HepG2 (cell line): ENCODE data around the gene CIAO3. TPM values are rescaled to one million over a fixed set of nuclear protein-coding genes. Genes with fewer than 3 reads are reported as not detected.

Experiments used
- BORCS8-MEF2B ChIP-seq: sonication (generic); formaldehyde crosslinking; IDR thresholded peaks from 2 replicates; pipeline ENCODE4 v1.8.0; 2022; ENCODE audit warnings: mild to moderate bottlenecking, missing genetic modification reagents
- CSRNP1 ChIP-seq: sonication (generic); formaldehyde crosslinking; IDR thresholded peaks from 2 replicates; pipeline ENCODE4 v1.8.1; 2023; ENCODE audit warnings: mild to moderate bottlenecking, missing genetic modification reagents
- EP300 ChIP-seq, 3 experiments: sonication (generic) in 1 of 3; formaldehyde crosslinking in 1 of 3; IDR thresholded peaks; 2 replicates each; pipeline versions ENCODE4 v1.5.1 to v1.6.1; 2011 to 2020; ENCODE audit warnings: low read depth in 2 of 3, low read length in 2 of 3, borderline replicate concordance in 1 of 3, improper control_type of control experiment in 1 of 3, mild to moderate bottlenecking in 1 of 3, missing genetic modification reagents in 1 of 3, moderate library complexity in 1 of 3
- HNRNPL ChIP-seq: fragments of 200-400 bp; formaldehyde crosslinking; IDR thresholded peaks from 2 replicates; pipeline ENCODE4 v1.6.1; 2017; ENCODE audit warnings: mild to moderate bottlenecking, low read depth, low read length
- PRDM10 ChIP-seq: sonication (generic); formaldehyde crosslinking; IDR thresholded peaks from 2 replicates; pipeline ENCODE4 v1.4.0; 2020; ENCODE audit warnings: low read depth, missing genetic modification reagents
- PRDM4 ChIP-seq: sonication (generic); formaldehyde crosslinking; IDR thresholded peaks from 2 replicates; pipeline ENCODE4 v1.9.0; 2021; ENCODE audit warnings: missing genetic modification reagents, borderline replicate concordance
- PTBP1 ChIP-seq: fragments of 200-400 bp; formaldehyde crosslinking; IDR thresholded peaks from 2 replicates; pipeline ENCODE4 v1.6.1; 2018; ENCODE audit warnings: low read length, low read depth; ENCODE audit not compliant: poor library complexity, severe bottlenecking
- ZNF468 ChIP-seq: sonication (generic); formaldehyde crosslinking; IDR thresholded peaks from 2 replicates; pipeline ENCODE4 v1.8.0; 2022; ENCODE audit warnings: mild to moderate bottlenecking, moderate library complexity, missing genetic modification reagents
- ZNF558 ChIP-seq: sonication (generic); formaldehyde crosslinking; IDR thresholded peaks from 2 replicates; pipeline ENCODE4 v1.9.0; 2022; ENCODE audit warnings: mild to moderate bottlenecking, missing genetic modification reagents, borderline replicate concordance
- ZNF670 ChIP-seq: sonication (generic); formaldehyde crosslinking; IDR thresholded peaks from 2 replicates; pipeline ENCODE4 v1.8.0; 2022; ENCODE audit warnings: mild to moderate bottlenecking, missing genetic modification reagents, borderline replicate concordance
- ZNF687 ChIP-seq: sonication (generic); formaldehyde crosslinking; IDR thresholded peaks from 2 replicates; pipeline ENCODE4 v1.5.1; 2020; ENCODE audit warnings: mild to moderate bottlenecking, missing genetic modification reagents, moderate library complexity
- ZNF720 ChIP-seq: sonication (generic); formaldehyde crosslinking; IDR thresholded peaks from 2 replicates; pipeline ENCODE4 v1.4.0; 2020; ENCODE audit warnings: missing genetic modification reagents
- polyA plus RNA-seq, 8 experiments: library from polyadenylated mRNA; depleted of rRNA in 3 of 8; stranded (reverse) in 7 of 8; unstranded in 1 of 8; fragments of >200 nt; fragmentation: Illumina TruSeq in 4 of 8; extraction: Trizol in 4 of 8; gene quantifications; 2 replicates each; pipeline versions ENCODE4 v1.2.1 to v1.2.3, GENCODE V29; 2011 to 2016; ENCODE audit warnings: low read depth in 4 of 8, missing spikeins in 1 of 8, mixed read lengths in 1 of 8; ENCODE audit not compliant: insufficient read depth in 1 of 8
- total RNA-seq, 5 experiments: library from RNA; depleted of rRNA; stranded (reverse); fragments of >200 nt; fragmentation: Illumina TruSeq; extraction: Trizol; gene quantifications; 2 replicates each; pipeline ENCODE4 v1.2.3, GENCODE V29; 2016; ENCODE audit warnings: low read depth in 1 of 5

CIAO3 gene
- total and polyA plus RNA-seq, 2 of the 13 experiments (the other 11 are each of a cell fraction or from before 2014, with no cell fraction given), result 21.7 to 25.0 TPM

GRCh38 chr16:719815-720446 is 20.9 kb downstream of the CIAO3 start (continued):
- TF ChIP-seq PTBP1 (no peak), PRDM4 (CRISPR knock-in tag) (no peak), ZNF670 (CRISPR knock-in tag) (no peak), PRDM10 (CRISPR knock-in tag) (peak; percentile 66), EP300 (IDR thresholded peaks at IDR 0.05; ENCODE audit: low read depth in 2 of 2, low read length in 2 of 2) (no peak), EP300 (CRISPR knock-in tag; IDR thresholded peaks at IDR 0.05; ENCODE audit: borderline replicate concordance) (no peak), BORCS8-MEF2B (CRISPR knock-in tag) (no peak), ZNF687 (CRISPR knock-in tag) (no peak), HNRNPL (no peak), ZNF558 (CRISPR knock-in tag) (0 out of 2 replicates have a peak, but pooled peaks have one; percentile 34), ZNF720 (CRISPR knock-in tag) (no peak), ZNF468 (CRISPR knock-in tag) (0 out of 2 replicates have a peak, but pooled peaks have one; percentile 20), CSRNP1 (CRISPR knock-in tag) (peak; percentile 59; the same call in 1 of the 2 replicates)
